GM19324 (cell line): ENCODE results near the gene RPL41.

Experiments used
- ATAC-seq: cut with Tn5 transposase; IDR thresholded peaks from one replicate; pipeline ENCODE4 v1.9.1; 2021; ENCODE audit warnings: mild to moderate bottlenecking, moderate library complexity; ENCODE audit not compliant: unreplicated experiment, low FRiP score

RPL41 gene

DNA sequence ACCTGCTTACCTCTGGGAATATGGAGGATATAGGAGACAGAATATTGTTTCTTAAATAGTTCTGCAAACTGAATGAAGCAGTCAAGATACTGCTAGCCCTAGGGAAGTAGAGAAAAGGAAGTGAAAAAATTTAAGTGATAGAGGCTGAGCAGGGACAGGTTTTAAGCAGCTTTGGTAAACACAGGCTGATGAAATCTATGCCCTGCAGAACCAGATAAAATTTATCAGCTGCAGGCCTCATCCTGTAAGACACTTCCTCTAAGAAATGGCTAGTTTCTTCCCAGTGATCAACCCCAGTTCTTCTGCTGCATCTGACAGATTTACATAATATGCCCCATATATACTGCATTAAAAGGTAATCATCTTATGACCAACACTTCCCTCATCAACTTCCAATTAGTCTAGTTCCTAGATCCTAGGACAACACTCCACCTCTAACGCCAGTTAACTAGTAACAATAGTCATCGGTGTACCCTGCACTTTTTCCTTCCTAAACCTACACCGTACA is 10.4 kb downstream of the RPL41 start:
- no peak for ATAC-seq

DNA sequence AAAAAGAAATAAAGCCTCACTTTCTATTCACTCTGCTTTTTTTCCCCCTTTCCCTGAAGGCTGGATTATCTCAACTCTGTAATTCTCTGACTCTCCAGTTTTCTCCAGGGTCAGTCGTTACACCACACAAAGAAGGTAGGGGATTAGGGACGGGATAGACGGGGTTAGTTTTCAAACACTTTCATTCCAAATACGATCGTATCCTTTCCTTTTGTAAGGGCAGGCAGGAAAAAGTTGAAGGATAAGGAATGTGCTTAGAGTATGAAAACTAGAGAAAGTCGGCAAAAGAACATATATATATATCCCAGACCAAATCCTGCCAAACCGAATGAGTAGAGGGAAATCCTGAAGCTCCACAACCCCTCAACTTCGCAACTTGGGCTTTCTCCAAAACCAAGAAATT is 11.1 kb downstream of the RPL41 start:
- ATAC-seq = no peak

- peak; percentile 89 for ATAC-seq
These were observed 11.6 kb downstream of the RPL41 start, which contains the start of gene ESYT1 for GRCh38 chr12:56127888-56128669. Gene ESYT1, plus strand, starts transcription at chr12:56128267. Its CDS starts 53 bp downstream, at chr12:56128320.

DNA sequence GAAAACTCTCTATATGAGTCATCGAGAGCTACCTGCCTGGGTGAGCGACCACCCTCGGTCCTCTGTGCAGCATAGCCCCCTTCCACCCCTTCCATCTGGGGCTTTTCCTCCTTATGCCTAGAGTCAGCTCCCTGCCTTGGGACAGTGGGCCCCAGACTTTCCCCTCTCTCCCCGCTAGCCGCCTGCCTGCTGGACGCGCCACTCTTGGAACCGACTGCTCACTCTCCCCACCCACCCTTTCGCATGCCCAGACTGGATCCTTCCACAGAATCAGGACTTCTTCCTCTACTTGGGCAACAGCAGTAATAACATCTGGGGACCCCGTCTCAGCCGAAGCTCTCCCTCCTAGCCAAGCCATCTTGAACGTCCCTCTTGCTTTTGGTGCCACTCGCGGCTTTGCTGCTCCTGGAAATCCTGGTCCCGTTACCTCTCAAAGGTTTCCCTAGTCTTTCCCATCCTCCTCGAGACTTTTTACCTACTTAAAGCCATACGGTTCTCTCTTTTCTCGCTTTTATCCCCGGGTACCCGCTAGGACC is 12.3 kb downstream of the RPL41 start:
- no peak for ATAC-seq

DNA sequence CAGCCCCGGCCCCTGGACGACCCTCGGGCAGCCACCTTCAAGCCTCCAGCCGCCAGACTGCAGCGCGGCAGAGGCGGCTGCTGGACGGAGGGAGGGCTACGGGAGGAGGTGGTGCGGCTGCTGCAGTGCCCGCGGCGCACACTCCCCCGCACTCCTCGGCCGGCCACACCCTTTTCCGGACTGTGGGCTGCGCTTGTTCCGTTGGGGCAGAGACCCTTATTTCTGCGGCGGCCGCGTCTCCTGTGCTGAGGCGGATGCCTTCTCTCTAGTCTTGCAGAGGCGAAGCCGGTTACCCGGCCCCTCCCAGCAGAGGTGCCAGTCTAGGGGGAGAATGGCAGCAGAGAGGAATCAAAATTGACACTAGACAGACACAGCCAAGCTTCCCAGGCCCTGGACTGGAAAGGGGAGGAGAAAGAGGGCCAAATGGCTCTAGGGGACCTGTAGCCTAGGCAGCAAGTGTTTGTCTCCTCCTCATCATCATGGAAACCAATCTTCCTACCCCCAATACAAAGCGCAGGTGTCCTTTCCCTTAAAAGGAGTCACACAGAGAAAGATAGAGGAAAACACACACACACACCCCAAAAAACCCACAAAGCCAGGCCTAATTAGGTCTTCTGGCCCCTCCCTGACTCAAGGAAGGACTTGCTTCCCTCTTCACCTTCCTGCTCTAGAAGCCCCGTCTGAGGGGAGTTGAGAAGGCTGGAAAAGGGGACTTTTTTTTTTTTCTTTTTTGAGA is 12.9 kb downstream of the RPL41 start:
- ATAC-seq = peak; percentile 35

GRCh38 chr12:56129942-56130495 is 13.6 kb downstream of the RPL41 start:
- no peak for ATAC-seq

GRCh38 chr12:56130876-56131275 is 14.4 kb downstream of the RPL41 start:
- ATAC-seq = no peak

- no peak for ATAC-seq
These were observed 18.5 kb downstream of the RPL41 start for GRCh38 chr12:56134897-56135296.

GRCh38 chr12:56137853-56138571 is 21.6 kb downstream of the RPL41 start:
- no peak for ATAC-seq

DNA sequence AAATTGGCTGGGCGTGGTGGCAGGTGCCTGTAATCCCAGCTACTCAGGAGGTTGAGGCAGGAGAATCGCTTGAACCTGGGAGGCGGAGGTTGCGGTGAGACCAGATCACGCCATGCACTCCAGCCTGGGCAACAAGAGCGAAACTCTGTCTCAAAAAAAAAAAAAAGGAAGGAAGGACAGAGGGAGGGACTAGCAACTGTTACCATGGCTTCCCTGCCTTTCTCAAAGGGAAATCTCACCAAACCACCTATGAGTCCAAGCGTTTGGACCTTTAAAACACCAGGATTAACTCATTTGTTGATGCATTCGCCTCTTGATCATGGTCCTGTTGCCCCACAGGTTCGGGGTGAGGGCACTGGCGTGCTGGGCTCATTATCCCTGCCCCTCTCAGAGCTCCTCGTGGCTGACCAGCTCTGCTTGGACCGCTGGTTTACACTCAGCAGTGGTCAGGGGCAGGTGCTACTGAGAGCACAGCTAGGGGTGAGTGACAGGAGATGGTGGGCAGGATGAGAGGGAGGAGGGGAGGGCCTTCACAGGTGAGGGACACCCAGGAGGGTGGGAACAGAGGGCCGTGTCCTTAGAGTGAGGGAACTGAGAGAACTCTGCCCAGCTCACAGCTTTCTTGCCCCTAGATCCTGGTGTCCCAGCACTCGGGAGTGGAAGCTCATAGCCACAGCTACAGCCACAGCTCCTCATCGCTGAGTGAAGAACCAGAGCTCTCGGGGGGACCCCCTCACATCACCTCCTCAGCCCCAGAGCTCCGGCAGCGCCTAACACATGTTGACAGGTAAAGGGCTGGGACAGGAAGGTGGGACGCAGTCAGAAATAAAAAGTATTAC is 25.7 kb downstream of the RPL41 start:
- no peak for ATAC-seq

DNA sequence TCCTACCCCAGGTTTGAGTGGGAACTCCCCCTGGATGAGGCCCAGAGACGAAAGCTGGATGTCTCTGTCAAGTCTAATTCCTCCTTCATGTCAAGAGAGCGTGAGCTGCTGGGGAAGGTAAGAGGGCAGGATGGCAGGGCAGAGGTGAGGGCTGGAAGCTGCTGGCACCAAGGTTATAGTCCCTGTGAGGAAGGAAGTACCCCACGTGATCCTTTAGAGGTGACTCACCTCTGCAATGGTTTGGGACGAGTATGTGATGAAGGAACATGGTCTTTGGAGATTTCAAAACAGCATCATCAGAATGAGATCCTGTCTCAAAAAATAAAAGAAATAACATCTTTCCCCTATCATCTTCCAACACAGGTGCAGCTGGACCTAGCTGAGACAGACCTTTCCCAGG is 26.8 kb downstream of the RPL41 start:
- ATAC-seq = no peak

GRCh38 chr12:56143870-56144269 is 27.4 kb downstream of the RPL41 start:
- no peak for ATAC-seq

DNA sequence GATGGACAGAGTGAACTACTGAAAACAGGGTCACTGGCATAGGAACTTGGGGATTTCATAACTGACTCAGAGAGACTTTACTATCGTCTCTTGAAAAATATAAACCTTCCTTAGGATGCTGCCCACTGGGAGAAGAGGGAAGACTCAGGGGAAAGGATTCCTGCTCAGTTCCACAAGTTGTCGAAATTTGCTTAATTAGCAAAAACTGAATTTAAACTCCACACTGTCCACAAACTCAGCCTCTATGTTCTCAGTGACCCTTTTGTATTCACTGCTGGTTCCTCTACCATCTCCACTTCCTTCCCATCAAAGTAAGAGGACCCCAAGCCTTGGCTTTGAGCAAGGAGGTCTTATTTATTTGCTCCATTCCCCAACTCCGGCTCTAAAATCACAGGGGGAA is 28.8 kb downstream of the RPL41 start:
- no peak for ATAC-seq

- no peak for ATAC-seq
These were observed 30.3 kb downstream of the RPL41 start for GRCh38 chr12:56146492-56147460.

GRCh38 chr12:56150563-56150962 is 34.1 kb downstream of the RPL41 start:
- ATAC-seq = no peak

DNA sequence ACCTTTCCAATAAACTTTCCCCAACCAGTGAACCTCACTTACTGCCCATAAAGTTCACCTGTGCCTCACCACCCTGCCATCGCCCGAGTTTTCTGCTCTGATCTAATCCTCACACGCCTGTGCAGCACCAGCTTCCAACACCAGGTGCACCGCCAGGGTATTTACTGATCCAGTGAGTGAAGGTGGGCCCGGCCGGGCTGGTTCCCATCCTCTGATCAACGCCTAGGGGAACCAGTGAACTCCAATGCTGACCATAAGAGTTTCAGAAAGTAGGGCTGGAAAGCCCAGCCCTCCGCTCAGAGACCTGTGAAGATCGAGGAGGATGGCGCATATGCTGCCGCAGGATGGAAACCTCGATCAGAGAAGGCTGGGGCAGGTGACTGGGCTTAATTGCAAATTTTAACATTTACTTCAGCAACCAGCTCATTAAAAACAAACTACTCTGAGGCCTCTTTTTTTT is 35.3 kb downstream of the RPL41 start:
- ATAC-seq = peak; percentile 35

DNA sequence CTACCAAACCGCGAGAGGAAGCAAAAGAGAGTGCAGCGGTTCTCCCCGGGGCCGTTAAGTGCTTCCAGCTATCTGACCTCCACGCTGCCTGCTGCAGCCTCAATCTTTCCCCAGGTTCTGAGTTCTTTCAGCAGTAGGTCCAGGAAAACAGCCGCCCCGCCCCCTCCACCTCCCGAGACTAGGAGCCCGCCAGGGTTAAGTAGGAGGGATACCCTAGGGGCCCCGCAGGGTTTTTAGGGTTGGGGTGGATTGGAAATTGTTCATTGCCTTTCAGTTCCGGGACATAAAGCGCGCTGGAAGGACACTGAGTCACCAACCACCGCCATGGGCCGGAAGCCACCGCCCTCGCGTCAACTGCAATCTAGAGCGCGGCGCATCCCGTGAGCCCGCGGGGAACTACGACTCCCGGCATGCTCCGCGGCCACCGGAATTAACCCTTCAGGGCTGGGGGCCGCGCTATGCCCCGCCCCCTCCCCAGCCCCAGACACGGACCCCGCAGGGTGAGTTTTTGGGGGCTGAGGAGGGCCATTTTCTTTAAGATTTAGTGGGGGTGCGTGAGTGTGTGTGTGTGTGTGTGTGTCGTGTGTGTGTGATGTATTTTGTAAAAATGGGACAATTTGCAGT is 35.8 kb downstream of the RPL41 start, which contains the start of gene MYL6B:
Gene MYL6B, plus strand, starts transcription at position 456 of the 624 bp plus-strand sequence. CDS start 1,332 bp downstream, outside the sequence.
- peak; percentile 89 for ATAC-seq
